Thyroid gland (tissue), 4 donors: ENCODE data around the gene CEP43.

Experiments
- POLR2A ChIP-seq, 2 donors: fragments of 450-650 bp; IDR thresholded peaks; one replicate each; pipeline ENCODE4 v1.6.1; 2017; ENCODE audit warnings: antibody characterized with exemption in 2 of 2, mild to moderate bottlenecking in 2 of 2, moderate library complexity in 1 of 2
- TF ChIP-seq, protein P1 (sequence below), 6 experiments: fragments of 200-600 bp in 3 of 6; fragments of 450-650 bp in 3 of 6; sonication (generic) in 3 of 6; IDR thresholded peaks; one replicate each; pipeline ENCODE4 v1.5.1; 2016 to 2019; ENCODE audit warnings: antibody characterized with exemption in 6 of 6, mild to moderate bottlenecking in 2 of 6, inconsistent platforms in 1 of 6, moderate library complexity in 1 of 6

DNA sequence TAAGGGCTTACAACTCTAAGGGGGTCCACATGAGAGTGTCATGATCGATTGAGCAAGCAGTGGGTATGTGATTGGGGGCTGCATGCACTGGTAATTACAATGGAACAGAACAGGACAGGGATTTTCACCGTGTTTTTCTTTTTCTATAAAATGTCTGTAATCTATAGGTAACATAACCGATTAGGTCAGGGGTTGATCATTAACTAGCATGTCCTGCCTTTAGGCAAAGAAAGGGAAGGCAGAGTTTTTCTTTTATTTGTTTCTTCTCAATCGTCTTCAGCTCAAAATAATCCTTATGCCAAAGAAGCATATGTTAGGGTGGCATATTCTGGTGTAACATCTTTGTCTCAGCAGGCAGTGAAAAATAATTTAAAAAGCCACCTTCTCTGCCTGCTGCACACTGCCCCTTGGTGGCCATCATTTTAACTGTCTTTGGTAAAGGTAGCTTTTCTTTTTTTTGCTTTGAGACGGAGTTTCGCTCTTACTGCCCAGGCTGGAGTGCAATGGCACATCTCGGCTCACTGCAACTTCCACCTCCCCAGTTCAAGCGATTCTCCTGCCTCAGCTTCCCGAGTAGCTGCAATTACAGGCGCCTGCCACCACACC is 9.7 kb upstream of the CEP43 start:
- TF ChIP-seq, protein P1, sequence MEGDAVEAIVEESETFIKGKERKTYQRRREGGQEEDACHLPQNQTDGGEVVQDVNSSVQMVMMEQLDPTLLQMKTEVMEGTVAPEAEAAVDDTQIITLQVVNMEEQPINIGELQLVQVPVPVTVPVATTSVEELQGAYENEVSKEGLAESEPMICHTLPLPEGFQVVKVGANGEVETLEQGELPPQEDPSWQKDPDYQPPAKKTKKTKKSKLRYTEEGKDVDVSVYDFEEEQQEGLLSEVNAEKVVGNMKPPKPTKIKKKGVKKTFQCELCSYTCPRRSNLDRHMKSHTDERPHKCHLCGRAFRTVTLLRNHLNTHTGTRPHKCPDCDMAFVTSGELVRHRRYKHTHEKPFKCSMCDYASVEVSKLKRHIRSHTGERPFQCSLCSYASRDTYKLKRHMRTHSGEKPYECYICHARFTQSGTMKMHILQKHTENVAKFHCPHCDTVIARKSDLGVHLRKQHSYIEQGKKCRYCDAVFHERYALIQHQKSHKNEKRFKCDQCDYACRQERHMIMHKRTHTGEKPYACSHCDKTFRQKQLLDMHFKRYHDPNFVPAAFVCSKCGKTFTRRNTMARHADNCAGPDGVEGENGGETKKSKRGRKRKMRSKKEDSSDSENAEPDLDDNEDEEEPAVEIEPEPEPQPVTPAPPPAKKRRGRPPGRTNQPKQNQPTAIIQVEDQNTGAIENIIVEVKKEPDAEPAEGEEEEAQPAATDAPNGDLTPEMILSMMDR (IDR thresholded peaks at IDR 0.05), result peak in 4 of 6 experiments; percentile 30 to 77 (median 58)
- TF ChIP-seq POLR2A (IDR thresholded peaks at IDR 0.05), result no peak
